Measurements from ENCODE around the gene UBE2G1. TPM values are rescaled to one million over a fixed set of nuclear protein-coding genes. Genes with fewer than 3 reads are reported as not detected.

UBE2G1 gene
- total and polyA plus RNA-seq, 10 of the 15 experiments (the other 5 are each of a cell fraction or from before 2014, with no cell fraction given) = 24.4 to 139 (median 77.4) TPM

GRCh38 chr17:4263282-4264215 is 102.9 kb downstream of the UBE2G1 start, which contains the start of gene ANKFY1 (continued):
- no peak for TF ChIP-seq SUZ12 (IDR thresholded peaks at IDR 0.05; ENCODE audit: unreplicated experiment)
- no peak for TF ChIP-seq WRNIP1 (IDR thresholded peaks at IDR 0.05; ENCODE audit: borderline replicate concordance, low read depth, low read length)
- TF ChIP-seq TCF3 (IDR thresholded peaks at IDR 0.05; ENCODE audit: borderline replicate concordance, insufficient read depth, low read depth, low read length) = 0 out of 2 replicates have a peak, but pooled peaks have one; percentile 20
- no peak for TF ChIP-seq FOXK2 (IDR thresholded peaks at IDR 0.05)
- TF ChIP-seq PKNOX1 (IDR thresholded peaks at IDR 0.05) = peak; percentile 79
- TF ChIP-seq USF1 (IDR thresholded peaks at IDR 0.05; ENCODE audit: borderline replicate concordance, extremely low read length, insufficient read depth, low read depth, low read length) = no peak
- TF ChIP-seq, protein P1, sequence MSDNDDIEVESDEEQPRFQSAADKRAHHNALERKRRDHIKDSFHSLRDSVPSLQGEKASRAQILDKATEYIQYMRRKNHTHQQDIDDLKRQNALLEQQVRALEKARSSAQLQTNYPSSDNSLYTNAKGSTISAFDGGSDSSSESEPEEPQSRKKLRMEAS (IDR thresholded peaks at IDR 0.05; ENCODE audit: low read depth, low read length) = no peak
- TF ChIP-seq, protein P2, sequence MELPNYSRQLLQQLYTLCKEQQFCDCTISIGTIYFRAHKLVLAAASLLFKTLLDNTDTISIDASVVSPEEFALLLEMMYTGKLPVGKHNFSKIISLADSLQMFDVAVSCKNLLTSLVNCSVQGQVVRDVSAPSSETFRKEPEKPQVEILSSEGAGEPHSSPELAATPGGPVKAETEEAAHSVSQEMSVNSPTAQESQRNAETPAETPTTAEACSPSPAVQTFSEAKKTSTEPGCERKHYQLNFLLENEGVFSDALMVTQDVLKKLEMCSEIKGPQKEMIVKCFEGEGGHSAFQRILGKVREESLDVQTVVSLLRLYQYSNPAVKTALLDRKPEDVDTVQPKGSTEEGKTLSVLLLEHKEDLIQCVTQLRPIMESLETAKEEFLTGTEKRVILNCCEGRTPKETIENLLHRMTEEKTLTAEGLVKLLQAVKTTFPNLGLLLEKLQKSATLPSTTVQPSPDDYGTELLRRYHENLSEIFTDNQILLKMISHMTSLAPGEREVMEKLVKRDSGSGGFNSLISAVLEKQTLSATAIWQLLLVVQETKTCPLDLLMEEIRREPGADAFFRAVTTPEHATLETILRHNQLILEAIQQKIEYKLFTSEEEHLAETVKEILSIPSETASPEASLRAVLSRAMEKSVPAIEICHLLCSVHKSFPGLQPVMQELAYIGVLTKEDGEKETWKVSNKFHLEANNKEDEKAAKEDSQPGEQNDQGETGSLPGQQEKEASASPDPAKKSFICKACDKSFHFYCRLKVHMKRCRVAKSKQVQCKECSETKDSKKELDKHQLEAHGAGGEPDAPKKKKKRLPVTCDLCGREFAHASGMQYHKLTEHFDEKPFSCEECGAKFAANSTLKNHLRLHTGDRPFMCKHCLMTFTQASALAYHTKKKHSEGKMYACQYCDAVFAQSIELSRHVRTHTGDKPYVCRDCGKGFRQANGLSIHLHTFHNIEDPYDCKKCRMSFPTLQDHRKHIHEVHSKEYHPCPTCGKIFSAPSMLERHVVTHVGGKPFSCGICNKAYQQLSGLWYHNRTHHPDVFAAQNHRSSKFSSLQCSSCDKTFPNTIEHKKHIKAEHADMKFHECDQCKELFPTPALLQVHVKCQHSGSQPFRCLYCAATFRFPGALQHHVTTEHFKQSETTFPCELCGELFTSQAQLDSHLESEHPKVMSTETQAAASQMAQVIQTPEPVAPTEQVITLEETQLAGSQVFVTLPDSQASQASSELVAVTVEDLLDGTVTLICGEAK (IDR thresholded peaks at IDR 0.05; ENCODE audit: borderline replicate concordance) = peak; percentile 61; the same call in 1 of the 2 replicates
- no peak for TF ChIP-seq SUPT20H (IDR thresholded peaks at IDR 0.05; ENCODE audit: borderline replicate concordance, control insufficient read depth, low read depth, low read length)
- TF ChIP-seq SRF (IDR thresholded peaks at IDR 0.05; ENCODE audit: low read depth in 2 of 2, low read length in 2 of 2) = no peak
- no peak for TF ChIP-seq NRF1 (conservative IDR thresholded peaks at IDR 0.05; ENCODE audit: low read depth, low read length)
- TF ChIP-seq LARP7 (IDR thresholded peaks at IDR 0.05) = peak; percentile 70
- no peak for TF ChIP-seq HDAC2 (IDR thresholded peaks at IDR 0.05)
- TF ChIP-seq FOS (IDR thresholded peaks at IDR 0.05; ENCODE audit: borderline replicate concordance, extremely low read depth, insufficient read length) = no peak
- TF ChIP-seq, protein P3, sequence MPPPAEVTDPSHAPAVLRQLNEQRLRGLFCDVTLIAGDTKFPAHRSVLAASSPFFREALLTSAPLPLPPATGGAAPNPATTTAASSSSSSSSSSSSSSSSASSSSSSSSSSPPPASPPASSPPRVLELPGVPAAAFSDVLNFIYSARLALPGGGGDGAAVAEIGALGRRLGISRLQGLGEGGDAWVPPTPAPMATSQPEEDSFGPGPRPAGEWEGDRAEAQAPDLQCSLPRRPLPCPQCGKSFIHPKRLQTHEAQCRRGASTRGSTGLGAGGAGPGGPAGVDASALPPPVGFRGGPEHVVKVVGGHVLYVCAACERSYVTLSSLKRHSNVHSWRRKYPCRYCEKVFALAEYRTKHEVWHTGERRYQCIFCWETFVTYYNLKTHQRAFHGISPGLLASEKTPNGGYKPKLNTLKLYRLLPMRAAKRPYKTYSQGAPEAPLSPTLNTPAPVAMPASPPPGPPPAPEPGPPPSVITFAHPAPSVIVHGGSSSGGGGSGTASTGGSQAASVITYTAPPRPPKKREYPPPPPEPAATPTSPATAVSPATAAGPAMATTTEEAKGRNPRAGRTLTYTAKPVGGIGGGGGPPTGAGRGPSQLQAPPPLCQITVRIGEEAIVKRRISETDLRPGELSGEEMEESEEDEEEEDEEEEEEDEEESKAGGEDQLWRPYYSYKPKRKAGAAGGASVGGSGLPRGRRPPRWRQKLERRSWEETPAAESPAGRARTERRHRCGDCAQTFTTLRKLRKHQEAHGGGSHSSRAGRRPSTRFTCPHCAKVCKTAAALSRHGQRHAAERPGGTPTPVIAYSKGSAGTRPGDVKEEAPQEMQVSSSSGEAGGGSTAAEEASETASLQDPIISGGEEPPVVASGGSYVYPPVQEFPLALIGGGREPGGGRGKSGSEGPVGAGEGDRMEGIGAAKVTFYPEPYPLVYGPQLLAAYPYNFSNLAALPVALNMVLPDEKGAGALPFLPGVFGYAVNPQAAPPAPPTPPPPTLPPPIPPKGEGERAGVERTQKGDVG (CRISPR knock-in tag; IDR thresholded peaks at IDR 0.05) = no peak
- TF ChIP-seq POLR2A (IDR thresholded peaks at IDR 0.05; ENCODE audit: low read depth, low read length) = peak; percentile 92
- no peak for TF ChIP-seq SMC3 (IDR thresholded peaks at IDR 0.05; ENCODE audit: borderline replicate concordance, low read length)
- TF ChIP-seq ESRRA (IDR thresholded peaks at IDR 0.05; ENCODE audit: low read length) = no peak
- no peak for TF ChIP-seq ZNF24 (IDR thresholded peaks at IDR 0.05)
- TF ChIP-seq RCOR1 (conservative IDR thresholded peaks at IDR 0.05; ENCODE audit: low read depth, low read length) = peak; percentile 100
